ENCODE data around the gene NDUFA1. TPM values are rescaled to one million over a fixed set of nuclear protein-coding genes. Genes with fewer than 3 reads are reported as not detected.
"Not testable (repeated sequence)": the region's sequence is repeated elsewhere in the genome, so short reads cannot be mapped to it uniquely, and the experiment has no call there.

Gene NDUFA1
- total RNA-seq, 1 donor from 2014 or later, result 81.9 TPM

GRCh38 chrX:119880076-119880475 is 8.4 kb downstream of the NDUFA1 start:
- no peak for DNase-seq (ENCODE audit: extremely low spot score, unreplicated experiment)
- Mint-ChIP-seq H3K9me3 (no peaks in the 10 kb centered on the region), H3K4me1 (ENCODE audit: unreplicated experiment) (no peaks in the 10 kb centered on the region), H3K27ac (peak overlapping the region; percentile 10), H3K27me3 (no peaks in the 10 kb centered on the region), H3K4me3 (no peak overlapping the region), H3K36me3 (no peaks in the 10 kb centered on the region)
- TF ChIP-seq CTCF (conservative IDR thresholded peaks at IDR 0.05), result no peak

- Mint-ChIP-seq H3K9me3 (no peaks in the 10 kb centered on the region), H3K27ac (peak overlapping the region; percentile 10), H3K4me3 (no peak overlapping the region), H3K4me1 (ENCODE audit: unreplicated experiment) (no peaks in the 10 kb centered on the region), H3K36me3 (no peaks in the 10 kb centered on the region), H3K27me3 (no peaks in the 10 kb centered on the region)
- no peak for DNase-seq (ENCODE audit: extremely low spot score, unreplicated experiment)
- peak; percentile 71 for TF ChIP-seq CTCF (conservative IDR thresholded peaks at IDR 0.05)
Observed at GRCh38 chrX:119880552-119881437, 9.2 kb downstream of the NDUFA1 start.

- Mint-ChIP-seq H3K27me3 (no peaks in the 10 kb centered on the region), H3K4me3 (no peak overlapping the region), H3K27ac (no peak overlapping the region), H3K36me3 (no peaks in the 10 kb centered on the region), H3K4me1 (ENCODE audit: unreplicated experiment) (no peaks in the 10 kb centered on the region), H3K9me3 (no peaks in the 10 kb centered on the region)
- TF ChIP-seq CTCF (conservative IDR thresholded peaks at IDR 0.05), result no peak
- DNase-seq (ENCODE audit: extremely low spot score, unreplicated experiment), result no peak
Observed at GRCh38 chrX:119885554-119886428, 14.2 kb downstream of the NDUFA1 start.

GRCh38 chrX:119887721-119888425 is 16.2 kb downstream of the NDUFA1 start:
- no peaks in the 10 kb centered on the region for H3K4me1 Mint-ChIP-seq (ENCODE audit: unreplicated experiment)
- H3K27ac Mint-ChIP-seq, result no peak overlapping the region
- H3K36me3 Mint-ChIP-seq, result no peaks in the 10 kb centered on the region
- peak; percentile 74 for DNase-seq (ENCODE audit: extremely low spot score, unreplicated experiment)
- peak; percentile 78 for TF ChIP-seq CTCF (conservative IDR thresholded peaks at IDR 0.05)
- no peaks in the 10 kb centered on the region for H3K27me3 Mint-ChIP-seq
- H3K4me3 Mint-ChIP-seq, result peak overlapping the region; percentile 72
- H3K9me3 Mint-ChIP-seq, result no peaks in the 10 kb centered on the region

- H3K4me1 Mint-ChIP-seq (ENCODE audit: unreplicated experiment); H3K36me3 Mint-ChIP-seq: not testable (repeated sequence)
Observed at GRCh38 chrX:119890626-119891025, 19.0 kb downstream of the NDUFA1 start.

GRCh38 chrX:119891961-119892692 is 20.5 kb downstream of the NDUFA1 start:
- not testable (repeated sequence) for DNase-seq (ENCODE audit: extremely low spot score, unreplicated experiment); H3K4me1 Mint-ChIP-seq (ENCODE audit: unreplicated experiment); H3K36me3 Mint-ChIP-seq; H3K4me3 Mint-ChIP-seq; H3K27me3 Mint-ChIP-seq; H3K9me3 Mint-ChIP-seq; H3K27ac Mint-ChIP-seq

More at GRCh38 chrX:119890626-119891025, 19.0 kb downstream of the NDUFA1 start:
- not testable (repeated sequence) for H3K9me3 Mint-ChIP-seq; DNase-seq (ENCODE audit: extremely low spot score, unreplicated experiment); H3K4me3 Mint-ChIP-seq; H3K27ac Mint-ChIP-seq; H3K27me3 Mint-ChIP-seq
